Mucosa of gallbladder (tissue), 1 donor: ENCODE results near the gene CES5A. TPM values are rescaled to one million over a fixed set of nuclear protein-coding genes. Genes with fewer than 3 reads are reported as not detected.
"Not testable (repeated sequence)": the region's sequence is repeated elsewhere in the genome, so short reads cannot be mapped to it uniquely, and the experiment has no call there.

Experiments
- DNase-seq: peaks from one replicate; pipeline ENCODE4 v3.0.0-alpha.2; 2020; ENCODE audit warnings: low spot score
- total RNA-seq: library from RNA; stranded (reverse); gene quantifications from one replicate; pipeline ENCODE4 v1.2.1, GENCODE V29; 2021
- donor health status: DM: no; HTN: no; CAD: no.

Gene CES5A
- 2.2 TPM for total RNA-seq

DNA sequence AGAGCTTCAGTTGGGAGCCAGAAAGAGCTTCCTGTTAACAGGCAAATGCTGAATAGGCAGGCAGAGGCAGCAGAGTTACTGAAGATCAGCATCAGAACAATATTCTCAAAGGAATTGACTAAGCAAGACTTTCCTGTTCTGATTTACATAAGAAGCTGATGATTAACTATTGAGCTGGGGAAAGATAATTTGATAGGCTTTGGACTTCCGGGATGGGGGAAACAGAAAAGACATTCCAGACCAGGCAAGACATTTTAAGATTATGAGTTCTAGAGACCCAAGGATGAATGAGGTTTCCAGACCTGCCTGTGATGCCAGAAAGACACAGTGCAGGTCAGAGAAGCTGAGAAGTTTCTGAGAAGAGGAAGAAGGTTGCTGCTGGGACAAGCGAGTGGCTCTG is at the start of gene CES5A:
Gene CES5A (minus strand): TSS at position 101 of the 400 bp plus-strand sequence. CDS start 152 bp downstream, outside the sequence.
- DNase-seq: peak; percentile 14

DNA sequence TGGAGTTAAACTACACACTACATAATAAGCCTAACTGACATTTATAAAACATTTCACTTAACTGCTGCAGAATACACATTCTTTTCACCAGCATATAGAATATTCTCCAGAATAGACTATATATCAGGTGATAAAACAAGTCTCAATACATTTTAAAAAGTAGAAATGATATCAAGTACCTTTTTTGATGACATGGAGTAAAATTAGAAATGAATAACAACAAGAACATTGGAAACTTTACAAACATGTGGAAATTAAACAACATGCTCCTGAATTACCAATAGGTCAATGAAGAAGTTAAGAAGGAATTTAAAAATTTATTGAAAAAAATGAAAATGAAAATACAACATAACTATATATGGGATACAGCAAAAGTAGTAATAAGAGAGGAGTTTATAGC is 47.5 kb upstream of the CES5A start:
- no peak for DNase-seq

DNA sequence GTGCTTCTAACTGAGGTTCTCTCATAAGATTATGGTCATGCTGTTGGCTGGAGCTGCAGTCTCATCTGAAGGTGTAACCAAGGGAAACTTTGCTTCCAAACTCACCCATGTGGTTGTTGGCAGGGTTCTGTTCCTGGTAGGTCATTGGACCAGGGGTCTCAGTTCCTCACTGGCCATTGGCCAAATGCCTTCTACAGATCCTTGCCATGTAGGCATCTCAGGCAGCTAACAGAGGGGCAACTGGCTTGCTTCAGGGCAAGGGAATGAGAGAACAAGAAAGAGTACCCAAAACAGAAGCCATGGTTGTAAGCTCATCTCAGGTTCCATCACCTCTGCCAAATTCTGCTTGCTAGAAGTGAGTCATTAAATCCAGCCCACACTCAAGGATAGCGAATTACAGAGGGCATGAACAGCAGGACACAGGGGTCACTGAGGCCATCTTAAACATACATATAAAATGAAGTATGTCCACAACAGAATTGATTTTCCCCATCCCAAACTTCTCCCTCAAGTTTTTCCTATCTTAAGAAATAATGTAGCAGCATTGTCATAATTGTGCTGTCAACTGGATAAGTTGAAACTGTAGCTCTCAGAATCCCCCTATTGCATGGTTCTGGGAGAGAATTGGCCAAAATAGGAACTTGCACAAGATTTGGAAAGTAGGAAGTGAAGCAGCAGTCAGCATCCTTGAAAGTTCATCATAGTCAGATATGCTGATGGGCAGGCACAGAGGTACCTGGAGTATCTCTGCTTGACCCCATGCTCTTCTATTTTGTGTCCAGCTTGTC is 42.4 kb upstream of the CES5A start:
- DNase-seq: no peak

GRCh38 chr16:55915096-55915827 is 40.1 kb upstream of the CES5A start:
- no peak for DNase-seq

GRCh38 chr16:55914383-55914782 is 39.2 kb upstream of the CES5A start:
- no peak for DNase-seq

DNA sequence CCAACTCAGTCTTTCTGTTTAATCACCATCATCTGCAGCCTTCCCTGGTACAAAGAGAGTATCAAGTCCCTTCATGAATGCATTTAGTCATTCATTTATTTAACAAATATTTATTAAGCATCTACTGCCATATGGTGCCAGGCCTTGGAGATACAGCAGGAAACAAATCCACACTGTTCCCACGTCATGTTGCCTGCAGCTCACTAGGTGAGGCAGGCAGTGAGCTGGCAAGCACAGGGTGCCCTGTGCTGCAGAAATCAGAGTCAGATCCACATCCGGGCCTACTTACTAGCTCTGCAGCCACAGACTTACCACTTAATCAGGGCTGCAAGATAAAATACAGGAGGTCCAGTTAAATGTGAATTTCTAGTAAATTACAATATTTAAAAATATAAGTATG is 38.5 kb upstream of the CES5A start:
- DNase-seq: no peak

DNA sequence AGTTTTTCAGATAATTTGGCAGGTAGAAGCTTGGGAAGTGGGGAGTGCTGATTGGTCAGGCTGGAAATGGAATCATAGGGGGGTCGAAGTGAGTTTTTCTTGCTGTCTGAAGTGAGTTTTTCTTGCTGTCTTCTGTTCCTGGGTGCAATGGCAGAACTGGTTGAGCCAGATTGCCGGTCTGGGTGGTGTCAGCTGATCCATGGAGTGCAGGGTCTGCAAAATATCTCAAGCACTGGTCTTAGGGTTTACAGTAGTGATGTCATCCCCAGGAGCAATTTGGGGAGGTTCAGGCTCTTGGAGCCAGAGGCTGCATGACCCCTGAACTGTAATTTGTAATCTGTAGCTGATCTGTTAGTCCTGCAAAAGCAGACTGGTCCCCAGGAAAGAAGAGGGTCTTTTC is 37.9 kb upstream of the CES5A start:
- not testable (repeated sequence) for DNase-seq

DNA sequence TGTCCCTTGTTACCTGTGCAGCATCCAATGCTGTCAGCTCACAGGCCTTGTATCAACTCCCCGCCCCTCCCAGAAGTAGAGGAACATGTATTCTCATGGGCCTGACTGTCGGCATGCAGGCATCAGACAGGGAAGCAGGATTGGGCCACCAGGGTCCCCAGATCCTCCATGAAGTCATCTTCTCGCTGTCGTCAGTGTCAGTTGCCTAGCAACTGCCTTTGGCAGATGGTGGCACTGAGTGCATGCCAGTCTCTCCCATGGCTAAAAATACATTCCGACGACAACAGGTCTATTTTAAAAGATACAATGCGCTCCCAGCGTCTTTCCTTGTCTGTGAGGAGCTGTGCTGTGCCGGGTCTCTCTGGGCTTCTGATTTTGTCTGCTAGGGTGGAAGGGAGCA is 36.8 kb upstream of the CES5A start:
- DNase-seq: no peak

DNA sequence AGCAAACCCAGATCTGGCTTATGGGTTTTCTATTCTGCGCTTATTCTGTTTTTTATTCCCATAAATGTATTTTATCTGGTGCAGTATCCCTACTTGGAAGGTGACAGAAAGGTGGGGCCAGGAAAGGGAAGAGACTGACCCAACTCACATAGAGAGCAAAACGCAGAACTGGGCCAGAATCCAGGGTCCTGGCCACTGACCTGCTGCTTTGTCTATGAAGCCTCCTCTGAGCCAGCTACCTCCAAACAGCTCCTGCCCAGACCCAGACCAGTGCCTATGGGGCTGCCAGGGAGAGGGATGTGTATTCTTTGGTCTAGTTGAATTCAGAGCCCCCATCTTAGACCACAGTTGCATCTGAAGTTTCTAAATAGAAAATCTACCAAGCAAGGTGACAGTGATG is 36.4 kb upstream of the CES5A start:
- DNase-seq: no peak

DNA sequence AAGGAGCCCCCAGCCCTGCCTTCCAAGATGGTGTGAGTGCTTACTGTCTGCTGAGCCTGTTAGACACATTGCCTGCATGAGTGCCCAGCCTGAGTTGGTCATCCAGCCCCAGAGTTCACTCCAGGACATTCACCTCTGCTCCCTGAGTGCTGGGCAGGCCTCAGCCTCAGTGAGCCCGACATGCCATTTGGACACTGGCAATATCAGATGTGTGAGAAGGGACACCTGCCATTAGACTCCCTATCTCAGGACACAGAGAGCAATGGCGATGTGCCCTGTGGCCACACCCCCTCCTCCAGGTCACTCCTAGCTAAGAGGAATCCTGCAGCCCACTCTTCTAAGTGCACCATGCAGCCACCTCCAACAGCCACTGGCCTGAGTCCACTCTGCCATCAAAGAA is 34.7 kb upstream of the CES5A start:
- no peak for DNase-seq

DNA sequence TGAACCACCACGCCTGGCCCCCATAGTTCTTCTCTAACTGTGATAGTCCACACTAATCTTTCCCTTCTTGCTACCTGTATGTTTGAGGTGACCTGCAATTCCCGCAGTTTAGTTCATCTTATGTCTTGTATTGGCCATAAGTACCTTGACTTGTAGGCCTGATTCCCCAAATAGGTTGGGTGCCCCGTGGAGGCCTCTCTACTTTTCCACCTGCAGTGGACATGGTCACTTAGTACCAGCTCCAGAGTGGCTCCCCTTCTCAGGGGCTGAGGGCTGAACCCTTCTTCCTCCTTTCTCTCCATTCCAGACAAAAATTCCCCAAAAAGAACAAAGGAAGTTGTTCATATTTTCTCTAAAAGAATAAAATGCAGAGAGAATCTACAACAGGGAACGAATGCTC is 33.5 kb upstream of the CES5A start:
- DNase-seq: no peak

DNA sequence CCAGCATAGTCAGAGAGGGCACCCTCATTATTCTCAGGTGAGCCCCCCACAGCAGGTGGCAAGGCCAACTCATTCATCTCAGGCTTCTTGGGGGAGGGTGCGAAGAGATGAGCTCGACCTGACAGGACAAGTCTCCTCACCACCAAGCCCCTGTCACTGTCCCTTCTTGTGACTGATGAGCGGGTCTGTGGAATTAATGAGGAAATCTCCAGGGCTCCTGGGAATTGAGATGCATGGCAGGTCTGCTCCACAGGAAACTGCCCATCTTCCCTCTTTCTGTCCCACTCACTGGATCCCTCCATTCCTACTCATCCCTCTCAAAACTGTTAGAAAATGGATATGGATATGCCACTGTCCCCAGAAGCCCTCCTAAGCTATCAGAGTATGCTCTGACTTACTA is 32.5 kb upstream of the CES5A start:
- no peak for DNase-seq

DNA sequence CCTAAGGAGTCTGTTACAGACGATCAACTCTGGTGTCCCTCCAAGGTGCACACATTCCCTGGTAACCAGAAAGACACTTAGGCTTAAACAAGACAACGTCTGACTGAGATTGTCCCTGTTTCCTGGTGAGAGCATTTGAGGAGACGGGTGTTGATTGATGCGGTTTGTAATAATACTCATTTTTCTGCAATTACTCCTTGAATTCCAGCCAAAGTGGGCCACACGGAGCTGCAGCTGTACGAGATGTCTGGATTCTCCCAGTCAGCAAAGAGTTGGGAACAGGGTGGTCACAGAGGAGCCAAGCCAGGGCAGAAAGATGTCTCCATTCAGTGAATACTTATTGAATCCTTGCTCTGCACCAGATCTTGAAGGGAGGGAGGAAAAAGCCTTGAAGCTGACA is 30.9 kb upstream of the CES5A start:
- no peak for DNase-seq

GRCh38 chr16:55905651-55906050 is 30.5 kb upstream of the CES5A start:
- no peak for DNase-seq

DNA sequence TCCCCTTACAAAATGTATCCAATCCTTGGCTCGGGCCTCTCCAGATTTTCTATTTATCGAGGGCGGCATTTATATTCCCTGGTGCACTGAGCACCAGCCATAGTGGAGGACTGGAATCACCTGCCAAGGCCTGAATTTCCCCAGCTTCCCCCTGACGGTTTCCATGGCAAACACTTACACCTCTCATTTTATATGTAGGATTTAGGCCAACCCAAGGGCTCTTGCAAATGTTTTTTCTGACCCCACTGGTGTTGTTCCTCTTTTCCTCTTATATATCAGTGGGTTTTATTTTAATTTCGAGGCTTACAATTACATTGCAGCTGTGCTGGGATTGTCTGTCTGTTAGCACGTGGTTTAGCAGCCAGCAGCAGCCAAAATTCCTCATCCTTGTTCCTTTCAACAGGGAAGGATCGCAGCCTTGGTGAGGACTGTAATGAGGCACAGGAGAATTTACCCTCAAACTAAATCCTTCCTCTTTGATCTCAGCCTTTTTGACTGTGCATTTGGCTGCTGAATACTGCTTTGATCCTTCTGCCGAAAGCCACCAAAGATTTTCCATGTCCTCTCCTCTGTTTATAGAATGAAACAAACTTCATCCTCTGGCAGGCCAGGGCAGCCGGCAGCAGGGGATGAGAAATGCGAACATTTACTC is 26.5 kb upstream of the CES5A start:
- DNase-seq: no peak

DNA sequence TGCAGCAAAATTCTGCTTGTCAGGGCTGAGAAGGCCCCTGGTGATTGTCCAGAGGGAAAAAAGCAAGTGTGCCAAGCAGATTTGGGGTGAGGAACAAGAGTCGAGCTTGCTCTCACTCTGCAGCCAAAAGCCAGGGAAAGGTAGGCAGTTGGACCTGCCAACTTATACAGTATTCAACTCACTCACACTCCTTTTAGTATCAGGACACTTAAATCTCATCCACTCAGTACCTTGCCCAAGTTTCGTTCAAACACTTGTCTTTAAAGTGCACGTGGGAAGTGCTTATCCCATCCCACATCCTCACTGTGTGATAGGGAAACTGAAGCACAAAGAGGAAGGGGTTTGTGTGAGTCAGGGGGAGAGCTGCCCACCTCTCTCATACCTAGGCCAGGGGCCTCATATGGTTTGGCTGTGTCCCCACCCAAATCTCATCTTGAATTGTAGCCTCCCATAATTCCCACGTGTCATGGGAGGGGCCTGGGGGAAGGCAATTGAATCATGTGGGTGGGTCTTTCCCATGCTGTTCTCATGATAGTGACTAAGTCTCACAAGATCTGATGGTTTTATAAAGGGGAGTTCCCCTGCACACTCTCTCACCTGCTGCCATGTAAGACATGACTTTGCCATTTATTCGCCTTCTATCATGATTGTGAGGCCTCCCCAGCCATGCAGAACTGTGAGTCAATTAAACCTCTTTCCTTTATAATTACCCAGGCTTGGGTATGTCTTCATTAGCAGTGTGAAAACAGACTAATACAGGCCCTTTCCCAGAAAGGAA is 25.6 kb upstream of the CES5A start:
- no peak for DNase-seq

DNA sequence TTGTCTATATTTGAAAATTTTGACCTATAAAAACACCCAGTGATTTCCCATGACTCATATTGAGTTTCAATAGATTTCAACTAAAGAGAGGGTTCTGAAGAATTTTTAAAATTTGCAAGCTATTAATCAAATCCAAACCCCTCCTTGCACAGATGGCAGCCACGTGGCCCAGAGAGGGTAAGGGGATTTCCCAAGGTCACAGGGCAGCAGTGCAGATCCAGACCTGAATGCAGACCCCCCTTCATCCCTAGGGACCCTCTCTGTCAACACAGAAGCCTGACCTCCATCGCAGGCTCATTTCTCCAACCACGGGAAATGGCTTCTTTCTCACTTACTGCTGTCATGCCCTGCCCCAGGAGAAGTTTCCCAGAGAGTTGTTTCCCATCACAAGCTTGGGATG is 24.7 kb upstream of the CES5A start:
- DNase-seq: no peak

GRCh38 chr16:55898592-55898991 is 23.4 kb upstream of the CES5A start:
- DNase-seq: no peak

DNA sequence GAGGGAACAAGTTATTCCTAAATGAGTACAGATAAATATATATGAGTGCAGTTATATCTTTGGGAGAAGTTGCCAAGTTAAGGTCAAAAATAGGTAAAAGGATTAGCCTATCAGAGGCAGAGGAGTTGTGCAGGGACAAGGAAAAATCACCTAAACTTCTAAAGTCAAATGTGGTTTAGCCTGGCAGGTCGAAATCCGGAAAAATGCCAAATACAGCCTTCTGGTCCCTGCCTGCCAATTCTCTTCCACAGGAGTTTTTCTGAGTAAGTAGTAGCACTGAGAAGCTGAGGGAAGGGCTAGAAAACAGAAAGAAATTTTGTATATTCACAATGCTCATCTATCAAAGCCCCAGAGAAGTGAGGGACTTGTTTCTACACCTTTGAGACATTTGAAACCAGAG is 17.6 kb upstream of the CES5A start:
- DNase-seq: no peak

- DNase-seq: no peak
Observed at GRCh38 chr16:55889518-55889917, 14.3 kb upstream of the CES5A start.

DNA sequence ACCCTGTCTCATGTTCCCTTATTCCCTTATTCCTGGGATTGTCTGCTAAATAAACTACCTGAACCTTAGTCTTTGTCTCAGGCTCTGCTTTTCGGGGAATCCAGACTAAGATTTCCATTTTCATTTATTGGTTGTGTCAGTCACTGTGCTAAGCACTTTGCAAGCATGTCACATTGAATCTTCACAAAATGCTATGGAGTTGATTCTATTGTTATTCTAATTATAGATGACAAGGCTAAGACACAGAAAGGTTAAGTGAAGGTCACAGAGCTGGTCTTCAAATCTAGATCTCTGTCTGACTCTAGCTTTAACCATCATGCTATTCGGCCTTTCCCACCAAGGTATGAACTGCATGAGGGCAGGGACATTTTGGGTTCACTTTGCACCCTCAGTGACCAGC is 13.4 kb upstream of the CES5A start:
- no peak for DNase-seq

GRCh38 chr16:55876854-55877253 is 1.7 kb upstream of the CES5A start:
- no peak for DNase-seq
